NCI-H524 (cell line): ENCODE data around the gene MTARC1.

ENCODE experiments used
- DNase-seq, 2 experiments: peaks; one replicate each; lab custom pipeline; 2025; lab: John Stamatoyannopoulos, UW

Gene MTARC1

GRCh38 chr1:220806408-220806807 is 19.7 kb downstream of the MTARC1 start:
- no peak for DNase-seq

DNA sequence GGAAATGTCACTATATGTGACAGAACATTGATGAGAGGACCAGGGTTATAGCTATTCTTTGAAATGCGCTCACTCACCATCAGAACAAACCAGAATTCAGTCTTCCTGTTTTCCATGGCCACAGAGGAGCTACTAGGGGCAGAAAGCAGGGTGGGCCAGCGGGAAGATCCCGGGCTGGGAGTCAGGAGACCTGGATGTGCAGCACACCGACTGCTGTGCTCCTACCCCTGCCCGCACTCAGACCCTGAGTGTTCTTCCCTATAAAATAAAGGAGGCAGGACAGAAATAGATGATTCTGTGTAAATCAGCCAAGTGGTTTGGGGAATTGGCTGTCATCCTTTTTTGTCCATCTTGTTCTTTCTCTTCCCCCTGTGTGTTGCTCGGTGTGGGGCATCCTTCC is 21.0 kb downstream of the MTARC1 start:
- no peak for DNase-seq

GRCh38 chr1:220808345-220809186 is 21.9 kb downstream of the MTARC1 start:
- no peak for DNase-seq

- DNase-seq, result no peak
Observed at GRCh38 chr1:220809187-220809550, 22.5 kb downstream of the MTARC1 start.

- no peak for DNase-seq
Observed at GRCh38 chr1:220809704-220810103, 23.0 kb downstream of the MTARC1 start.

DNA sequence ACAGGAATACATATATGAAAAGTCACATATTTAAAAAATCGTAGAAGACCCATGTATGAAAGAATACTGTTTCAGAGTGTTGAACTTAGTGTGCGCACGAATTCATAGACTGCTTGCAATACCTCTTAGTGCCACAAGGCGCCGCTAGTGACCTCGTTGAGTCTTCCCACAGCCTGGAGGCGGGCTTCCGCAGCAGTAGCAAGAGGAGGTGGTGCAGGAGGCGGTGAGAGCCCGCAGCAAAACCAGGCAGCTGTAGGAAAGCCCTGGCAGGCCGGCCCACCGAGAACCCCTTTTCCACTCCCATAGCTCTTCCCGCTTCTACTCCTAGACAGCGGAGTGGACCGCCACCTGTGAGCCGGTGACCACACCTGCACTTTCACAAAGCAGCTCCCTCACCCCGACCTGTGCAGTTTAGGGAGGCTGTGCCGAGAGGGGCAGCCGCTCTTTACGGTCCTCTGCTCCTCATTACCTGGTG is 23.5 kb downstream of the MTARC1 start:
- DNase-seq, result peak; percentile 32 to 62

- DNase-seq, result no peak
Observed at GRCh38 chr1:220810963-220811362, 24.2 kb downstream of the MTARC1 start.

DNA sequence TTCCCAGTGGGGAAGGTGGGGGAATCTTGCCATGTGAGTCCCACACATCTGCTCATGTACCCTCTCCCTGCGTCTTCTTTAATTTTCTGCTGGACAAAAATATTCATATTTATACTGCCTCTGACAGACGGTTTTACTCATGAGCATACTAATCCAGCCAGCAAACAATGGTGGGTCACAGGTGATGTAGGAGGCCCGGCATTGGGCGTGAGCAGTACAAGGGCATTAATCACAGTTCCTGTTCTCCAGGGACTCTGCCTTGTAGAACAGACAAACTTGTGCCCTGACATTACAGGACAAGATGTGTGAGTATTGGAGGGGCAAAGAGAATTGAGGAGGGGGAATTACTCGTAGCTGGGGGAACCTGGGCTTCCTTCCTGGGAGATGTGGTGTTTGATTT is 25.0 kb downstream of the MTARC1 start:
- no peak for DNase-seq

DNA sequence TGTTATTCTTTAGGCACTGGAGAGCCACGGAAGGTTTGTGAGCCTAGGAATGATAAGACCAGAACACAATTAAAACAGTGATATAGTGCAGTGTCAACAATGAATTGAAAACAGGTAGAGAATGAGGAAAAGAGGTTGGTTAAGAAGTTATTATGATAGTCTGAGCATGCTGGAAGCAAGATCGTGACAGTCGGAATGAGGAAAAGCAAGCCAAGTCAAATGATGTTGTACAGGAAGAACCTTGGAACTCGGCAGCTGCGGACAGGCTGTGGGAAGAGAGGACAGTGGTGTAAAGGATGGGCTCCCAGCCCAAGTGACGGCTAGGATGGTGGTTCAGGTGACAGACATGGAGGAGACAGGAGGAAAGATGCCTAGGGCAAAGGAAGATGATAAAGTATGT is 25.6 kb downstream of the MTARC1 start:
- DNase-seq, result no peak

DNA sequence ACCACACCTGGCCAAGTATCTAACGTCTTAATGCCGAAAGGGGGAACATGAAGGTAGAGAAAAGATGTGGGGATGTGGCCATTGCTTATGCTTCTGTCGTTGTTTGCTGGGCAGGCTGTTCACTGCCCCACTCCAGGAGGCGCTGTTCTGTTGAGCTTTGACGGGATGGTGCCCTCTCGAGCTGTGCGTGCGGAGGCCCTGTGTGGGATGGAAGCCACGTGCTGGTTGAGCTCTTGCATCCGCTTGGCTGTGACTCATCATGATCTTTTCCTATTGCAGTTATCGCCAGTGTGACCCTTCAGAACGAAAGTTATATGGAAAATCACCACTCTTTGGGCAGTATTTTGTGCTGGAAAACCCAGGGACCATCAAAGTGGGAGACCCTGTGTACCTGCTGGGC is 26.3 kb downstream of the MTARC1 start:
- DNase-seq, result no peak

DNA sequence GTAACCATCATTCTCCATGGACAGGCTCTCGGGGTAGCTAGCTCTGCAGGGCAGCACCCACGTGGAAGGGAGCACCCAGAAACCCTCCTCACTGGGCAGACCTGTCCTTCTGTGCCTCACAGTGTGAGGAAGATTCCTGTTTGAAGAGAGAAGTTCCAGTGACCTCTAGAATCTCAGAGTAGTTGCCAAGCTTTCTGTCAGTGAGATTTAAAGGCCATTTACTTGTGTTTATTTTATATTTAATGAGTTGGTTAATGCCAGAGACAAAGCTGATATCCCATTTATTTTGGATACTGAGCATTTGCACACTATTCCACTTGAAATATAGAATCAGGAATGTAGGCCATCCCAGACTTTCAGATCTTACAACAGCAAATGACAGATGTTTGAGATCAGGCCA is 28.7 kb downstream of the MTARC1 start:
- DNase-seq, result no peak

DNA sequence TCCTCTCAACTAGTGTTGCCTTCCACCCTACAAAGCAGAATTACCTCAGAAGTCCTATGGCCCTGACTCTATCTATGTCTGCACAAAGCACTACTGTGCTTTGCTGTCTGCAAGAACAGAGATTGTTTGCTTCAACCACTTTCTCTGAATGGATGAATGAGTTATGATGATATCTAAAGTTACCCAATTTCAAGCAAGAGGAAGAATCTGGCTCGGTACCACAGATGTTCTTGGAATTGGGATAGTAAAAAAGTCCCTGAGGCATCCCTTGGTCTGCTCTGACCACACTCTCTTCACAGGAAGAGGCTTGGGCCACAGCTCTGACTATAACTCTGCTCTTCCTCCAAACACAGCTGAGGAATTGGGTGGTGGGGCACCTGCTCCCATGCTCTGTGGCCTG is 31.2 kb downstream of the MTARC1 start:
- DNase-seq, result no peak

DNA sequence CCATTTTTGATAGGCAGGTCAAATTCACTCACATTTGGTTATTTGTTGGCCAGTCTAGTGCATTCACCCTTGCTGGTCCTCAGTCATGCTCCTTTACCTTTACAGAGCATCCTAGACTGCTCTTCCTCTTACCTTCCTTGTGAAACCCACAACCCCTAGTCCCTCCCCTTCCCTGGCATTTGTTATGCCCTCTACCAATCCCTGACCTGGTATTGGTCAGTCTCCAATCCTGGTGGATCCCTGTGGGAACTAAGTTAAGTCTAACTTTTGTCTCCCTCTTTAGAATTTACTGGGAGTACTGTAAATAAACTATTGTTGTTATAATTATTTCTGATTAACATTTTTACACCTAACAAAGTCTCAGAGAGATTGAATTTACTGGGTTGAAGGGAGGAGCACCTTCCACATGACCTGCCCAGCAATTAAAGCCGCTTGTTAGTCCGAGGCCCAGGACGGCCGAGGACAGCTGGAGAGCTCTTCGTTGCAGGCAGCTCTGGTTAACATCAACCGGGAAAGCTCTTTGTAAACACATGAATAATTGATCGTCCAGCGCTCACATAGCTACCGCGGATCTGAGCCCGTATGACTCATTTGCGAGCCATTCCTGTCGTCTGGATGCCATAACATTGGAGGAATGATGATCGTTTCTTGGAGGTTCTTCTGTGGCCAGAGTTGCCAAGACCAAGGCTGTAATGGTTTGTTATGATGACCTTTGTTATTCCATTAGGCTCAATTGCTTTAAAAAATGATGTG is 31.9 kb downstream of the MTARC1 start:
- DNase-seq, result no peak

DNA sequence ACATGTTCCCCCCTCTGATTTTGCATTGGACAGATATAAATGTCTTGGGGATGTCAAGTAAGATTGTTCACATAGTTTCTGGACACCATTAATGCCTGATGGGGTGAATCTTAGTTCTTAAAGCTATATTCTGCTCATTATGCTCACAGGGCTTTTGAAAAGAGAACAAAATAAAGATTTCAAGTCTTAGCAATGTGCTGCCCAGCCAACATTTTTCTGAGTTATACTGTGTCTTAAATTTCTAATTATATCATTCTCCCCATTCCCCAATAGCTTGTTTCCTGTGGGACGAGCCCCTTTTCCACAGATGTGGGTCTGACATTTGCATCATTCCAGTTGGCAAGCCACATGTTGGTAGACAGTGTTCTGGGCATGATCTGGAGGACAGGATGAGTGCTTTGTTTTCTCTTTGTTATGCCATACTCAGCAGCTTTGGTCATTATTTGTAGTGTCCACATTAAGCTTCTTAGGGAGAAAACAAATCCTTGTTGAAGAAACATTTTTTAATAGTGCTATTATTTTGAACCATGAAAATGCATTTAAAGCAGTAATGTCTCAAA is 32.8 kb downstream of the MTARC1 start:
- no peak for DNase-seq

- no peak for DNase-seq
Observed at GRCh38 chr1:220824031-220824989, 37.6 kb downstream of the MTARC1 start.

GRCh38 chr1:220825819-220826551 is 39.3 kb downstream of the MTARC1 start:
- DNase-seq, result no peak

GRCh38 chr1:220826729-220827128 is 40.0 kb downstream of the MTARC1 start:
- no peak for DNase-seq

DNA sequence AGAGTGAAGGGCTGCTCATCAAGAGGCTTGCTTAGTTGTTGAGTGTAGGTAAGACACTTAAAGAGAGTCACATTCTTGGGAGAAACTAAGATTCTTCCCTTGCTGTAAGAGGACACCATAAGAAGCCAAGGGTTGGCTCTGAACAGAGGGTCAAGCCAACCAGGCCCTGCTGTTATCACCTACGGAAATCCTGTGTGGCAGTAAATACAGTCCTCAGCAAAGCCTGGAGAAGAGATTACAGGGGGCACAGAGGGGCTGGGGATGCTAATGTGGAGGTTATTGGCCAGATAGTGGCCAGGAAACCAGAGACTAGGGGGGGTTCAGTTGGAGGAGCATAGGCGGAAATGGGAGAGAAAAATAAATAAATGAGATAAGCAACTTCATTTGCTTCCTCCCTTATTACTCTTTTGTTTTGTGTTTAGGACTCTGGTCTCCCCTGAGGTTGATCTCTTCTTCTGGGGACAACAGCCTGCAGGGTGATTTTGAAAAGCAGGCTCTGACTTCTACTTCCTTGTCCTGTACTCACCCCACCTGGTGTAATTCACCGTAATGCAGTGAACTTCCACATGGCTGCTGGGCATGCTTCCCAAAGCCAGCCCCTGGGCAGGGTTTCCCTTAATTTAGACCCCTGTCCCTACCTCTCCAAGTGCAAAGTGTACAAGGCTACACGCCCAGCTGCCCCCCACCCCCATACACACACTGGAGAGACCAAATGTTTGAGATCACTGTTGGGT is 40.9 kb downstream of the MTARC1 start:
- DNase-seq, result no peak

DNA sequence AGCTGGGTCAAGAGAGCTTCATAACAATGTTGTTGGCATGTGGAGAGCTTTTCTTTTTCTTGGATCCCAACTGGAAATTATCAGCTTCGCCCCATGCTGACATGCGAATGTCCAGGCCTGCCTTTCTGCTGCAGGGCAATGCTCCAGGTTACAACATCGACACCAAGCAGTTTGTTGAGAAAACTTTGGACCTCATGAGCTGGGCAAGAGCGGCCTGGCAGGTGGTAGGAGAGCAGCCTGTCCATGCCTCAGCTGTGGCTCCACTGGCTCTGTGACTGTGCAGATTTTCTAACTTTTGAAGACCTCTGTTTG is 41.4 kb downstream of the MTARC1 start:
- no peak for DNase-seq

- DNase-seq, result no peak
Observed at GRCh38 chr1:220828950-220829586, 42.4 kb downstream of the MTARC1 start.
